ENCODE results near the gene KLHDC1.
"Not testable (repeated sequence)": the region's sequence is repeated elsewhere in the genome, so short reads cannot be mapped to it uniquely, and the experiment has no call there.

Gene KLHDC1

GRCh38 chr14:49692811-49693734 lies at the start of gene KLHDC1:
Gene KLHDC1, plus strand, starts transcription at chr14:49693120. Its CDS starts 75 bp downstream, at chr14:49693195.
- Histone ChIP-seq H3K79me2 (ENCODE audit: control insufficient read depth, insufficient read depth, low read length, unreplicated experiment) (peaks cover 6% of the 10 kb centered on the region), H2AFZ (ENCODE audit: low read length, unreplicated experiment) (peak within 1 kb of the TSS; percentile 93), H3K27ac (ENCODE audit: low read depth, low read length) (peak within 1 kb of the TSS; percentile 57), H3K4me3 (ENCODE audit: low read depth, low read length) (peak within 1 kb of the TSS; percentile 91), H3K36me3 (ENCODE audit: insufficient read depth, low read length) (no peaks in the 10 kb centered on the region), H3K4me1 (ENCODE audit: control insufficient read depth, insufficient read depth, low read length, unreplicated experiment) (peaks cover 15% of the 10 kb centered on the region), H3K27me3 (ENCODE audit: insufficient read depth, low read length) (no peaks in the 10 kb centered on the region)

- Histone ChIP-seq H3K4me3 (ENCODE audit: low read depth, low read length) (no peak overlapping the region), H3K4me1 (ENCODE audit: control insufficient read depth, insufficient read depth, low read length, unreplicated experiment) (no peaks in the 10 kb centered on the region), H3K27ac (ENCODE audit: low read depth, low read length) (no peak overlapping the region), H3K36me3 (ENCODE audit: insufficient read depth, low read length) (peaks cover 9% of the 10 kb centered on the region), H2AFZ (ENCODE audit: low read length, unreplicated experiment) (no peak overlapping the region), H3K27me3 (ENCODE audit: insufficient read depth, low read length) (no peaks in the 10 kb centered on the region), H3K79me2 (ENCODE audit: control insufficient read depth, insufficient read depth, low read length, unreplicated experiment) (peaks cover 2% of the 10 kb centered on the region)
Observed at GRCh38 chr14:49653508-49653907, 39.4 kb upstream of the KLHDC1 start.

GRCh38 chr14:49654511-49654910 lies 38.4 kb upstream of the KLHDC1 start:
- no peak overlapping the region for H3K4me3 ChIP-seq (ENCODE audit: low read depth, low read length)
- no peak overlapping the region for H2AFZ ChIP-seq (ENCODE audit: low read length, unreplicated experiment)
- H3K79me2 ChIP-seq (ENCODE audit: control insufficient read depth, insufficient read depth, low read length, unreplicated experiment), result peaks cover 2% of the 10 kb centered on the region

GRCh38 chr14:49657500-49657899 lies 35.4 kb upstream of the KLHDC1 start:
- H3K27ac ChIP-seq (ENCODE audit: low read depth, low read length); H3K79me2 ChIP-seq (ENCODE audit: control insufficient read depth, insufficient read depth, low read length, unreplicated experiment); H2AFZ ChIP-seq (ENCODE audit: low read length, unreplicated experiment); H3K4me3 ChIP-seq (ENCODE audit: low read depth, low read length); H3K27me3 ChIP-seq (ENCODE audit: insufficient read depth, low read length); H3K36me3 ChIP-seq (ENCODE audit: insufficient read depth, low read length); H3K4me1 ChIP-seq (ENCODE audit: control insufficient read depth, insufficient read depth, low read length, unreplicated experiment): not testable (repeated sequence)

More at GRCh38 chr14:49654511-49654910, 38.4 kb upstream of the KLHDC1 start:
- no peaks in the 10 kb centered on the region for H3K27me3 ChIP-seq (ENCODE audit: insufficient read depth, low read length)
- no peak overlapping the region for H3K27ac ChIP-seq (ENCODE audit: low read depth, low read length)
- no peaks in the 10 kb centered on the region for H3K4me1 ChIP-seq (ENCODE audit: control insufficient read depth, insufficient read depth, low read length, unreplicated experiment)
- H3K36me3 ChIP-seq (ENCODE audit: insufficient read depth, low read length), result peaks cover 9% of the 10 kb centered on the region

- H3K4me1 ChIP-seq (ENCODE audit: control insufficient read depth, insufficient read depth, low read length, unreplicated experiment), result no peaks in the 10 kb centered on the region
- H3K27ac ChIP-seq (ENCODE audit: low read depth, low read length), result no peak overlapping the region
- 0 out of 2 replicates have a peak, but pooled peaks cover 2% of the 10 kb centered on the region for H3K36me3 ChIP-seq (ENCODE audit: insufficient read depth, low read length)
- H3K79me2 ChIP-seq (ENCODE audit: control insufficient read depth, insufficient read depth, low read length, unreplicated experiment), result no peaks in the 10 kb centered on the region
- H2AFZ ChIP-seq (ENCODE audit: low read length, unreplicated experiment), result no peak overlapping the region
- H3K4me3 ChIP-seq (ENCODE audit: low read depth, low read length), result no peak overlapping the region
- H3K27me3 ChIP-seq (ENCODE audit: insufficient read depth, low read length), result no peaks in the 10 kb centered on the region
Observed at GRCh38 chr14:49659526-49660455, 33.1 kb upstream of the KLHDC1 start.

GRCh38 chr14:49670475-49670874 lies 22.4 kb upstream of the KLHDC1 start:
- Histone ChIP-seq H3K27ac (ENCODE audit: low read depth, low read length) (no peak overlapping the region), H2AFZ (ENCODE audit: low read length, unreplicated experiment) (no peak overlapping the region), H3K36me3 (ENCODE audit: insufficient read depth, low read length) (peaks cover 15% of the 10 kb centered on the region), H3K79me2 (ENCODE audit: control insufficient read depth, insufficient read depth, low read length, unreplicated experiment) (no peaks in the 10 kb centered on the region), H3K4me3 (ENCODE audit: low read depth, low read length) (no peak overlapping the region), H3K4me1 (ENCODE audit: control insufficient read depth, insufficient read depth, low read length, unreplicated experiment) (no peaks in the 10 kb centered on the region), H3K27me3 (ENCODE audit: insufficient read depth, low read length) (no peaks in the 10 kb centered on the region)

- Histone ChIP-seq H3K27me3 (ENCODE audit: insufficient read depth, low read length) (no peaks in the 10 kb centered on the region), H3K36me3 (ENCODE audit: insufficient read depth, low read length) (peaks cover 25% of the 10 kb centered on the region), H3K27ac (ENCODE audit: low read depth, low read length) (no peak overlapping the region), H3K4me3 (ENCODE audit: low read depth, low read length) (no peak overlapping the region), H3K79me2 (ENCODE audit: control insufficient read depth, insufficient read depth, low read length, unreplicated experiment) (peaks cover 5% of the 10 kb centered on the region), H3K4me1 (ENCODE audit: control insufficient read depth, insufficient read depth, low read length, unreplicated experiment) (no peaks in the 10 kb centered on the region), H2AFZ (ENCODE audit: low read length, unreplicated experiment) (no peak overlapping the region)
Observed at GRCh38 chr14:49673586-49673985, 19.3 kb upstream of the KLHDC1 start.

- Histone ChIP-seq H3K36me3 (ENCODE audit: insufficient read depth, low read length) (peaks cover 28% of the 10 kb centered on the region), H2AFZ (ENCODE audit: low read length, unreplicated experiment) (no peak overlapping the region), H3K79me2 (ENCODE audit: control insufficient read depth, insufficient read depth, low read length, unreplicated experiment) (peaks cover 5% of the 10 kb centered on the region), H3K4me3 (ENCODE audit: low read depth, low read length) (no peak overlapping the region), H3K27me3 (ENCODE audit: insufficient read depth, low read length) (no peaks in the 10 kb centered on the region), H3K4me1 (ENCODE audit: control insufficient read depth, insufficient read depth, low read length, unreplicated experiment) (peaks cover 8% of the 10 kb centered on the region), H3K27ac (ENCODE audit: low read depth, low read length) (no peak overlapping the region)
Observed at GRCh38 chr14:49677643-49678042, 15.3 kb upstream of the KLHDC1 start.

- Histone ChIP-seq H3K4me1 (ENCODE audit: control insufficient read depth, insufficient read depth, low read length, unreplicated experiment) (peaks cover 8% of the 10 kb centered on the region), H3K79me2 (ENCODE audit: control insufficient read depth, insufficient read depth, low read length, unreplicated experiment) (peaks cover 10% of the 10 kb centered on the region), H3K36me3 (ENCODE audit: insufficient read depth, low read length) (peaks cover 23% of the 10 kb centered on the region; the same call in 1 of the 2 replicates), H3K4me3 (ENCODE audit: low read depth, low read length) (no peak overlapping the region), H3K27ac (ENCODE audit: low read depth, low read length) (0 out of 2 replicates have a peak overlapping the region, but pooled peaks have one; percentile 12), H2AFZ (ENCODE audit: low read length, unreplicated experiment) (no peak overlapping the region), H3K27me3 (ENCODE audit: insufficient read depth, low read length) (no peaks in the 10 kb centered on the region)
Observed at GRCh38 chr14:49679271-49679670, 13.6 kb upstream of the KLHDC1 start.

GRCh38 chr14:49686425-49686824 lies 6.5 kb upstream of the KLHDC1 start:
- Histone ChIP-seq H2AFZ (ENCODE audit: low read length, unreplicated experiment) (no peak overlapping the region), H3K27me3 (ENCODE audit: insufficient read depth, low read length) (no peaks in the 10 kb centered on the region), H3K4me3 (ENCODE audit: low read depth, low read length) (peak overlapping the region; percentile 94), H3K4me1 (ENCODE audit: control insufficient read depth, insufficient read depth, low read length, unreplicated experiment) (peaks cover 5% of the 10 kb centered on the region), H3K27ac (ENCODE audit: low read depth, low read length) (no peak overlapping the region), H3K79me2 (ENCODE audit: control insufficient read depth, insufficient read depth, low read length, unreplicated experiment) (peaks cover 35% of the 10 kb centered on the region), H3K36me3 (ENCODE audit: insufficient read depth, low read length) (peaks cover 7% of the 10 kb centered on the region; the same call in 1 of the 2 replicates)
